ENCODE measurements around the gene IP6K3.

Gene IP6K3

DNA sequence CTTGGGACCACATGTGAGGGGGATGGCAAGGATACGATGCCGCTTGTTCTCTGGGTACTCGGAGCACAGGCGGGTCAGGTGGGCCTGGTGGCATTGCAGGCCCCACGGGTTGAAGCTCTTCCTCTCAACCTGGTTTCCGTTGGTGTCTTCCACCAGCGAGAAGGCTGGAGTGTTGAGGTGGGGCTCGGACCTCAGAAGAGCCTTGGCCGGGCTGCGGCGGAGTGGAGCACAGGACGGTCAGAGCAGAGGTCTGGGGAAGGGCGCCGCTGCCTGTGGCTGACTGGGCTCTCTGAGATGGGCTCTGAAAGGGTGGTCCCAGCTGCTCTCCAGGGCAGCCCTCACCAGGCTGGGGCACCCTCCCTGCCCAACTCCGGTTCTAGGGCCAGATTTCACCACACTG is 20.0 kb downstream of the IP6K3 start:
- peaks cover 67% of the 10 kb centered on the region for H3K4me1 ChIP-seq
- H3K27me3 ChIP-seq = no peaks in the 10 kb centered on the region
- no peak for TF ChIP-seq Cebpa-rat (IDR thresholded peaks at IDR 0.05)
- H3K9ac ChIP-seq = peak overlapping the region; percentile 34; the same call in 1 of the 2 replicates
- H3K27ac ChIP-seq = peak overlapping the region; percentile 65
- no peaks in the 10 kb centered on the region for H3K36me3 ChIP-seq
- no peaks in the 10 kb centered on the region for H4K20me1 ChIP-seq
- no peaks in the 10 kb centered on the region for H3K9me3 ChIP-seq
- H3K4me2 ChIP-seq = peak overlapping the region; percentile 92
- no peak overlapping the region for H3K4me3 ChIP-seq

DNA sequence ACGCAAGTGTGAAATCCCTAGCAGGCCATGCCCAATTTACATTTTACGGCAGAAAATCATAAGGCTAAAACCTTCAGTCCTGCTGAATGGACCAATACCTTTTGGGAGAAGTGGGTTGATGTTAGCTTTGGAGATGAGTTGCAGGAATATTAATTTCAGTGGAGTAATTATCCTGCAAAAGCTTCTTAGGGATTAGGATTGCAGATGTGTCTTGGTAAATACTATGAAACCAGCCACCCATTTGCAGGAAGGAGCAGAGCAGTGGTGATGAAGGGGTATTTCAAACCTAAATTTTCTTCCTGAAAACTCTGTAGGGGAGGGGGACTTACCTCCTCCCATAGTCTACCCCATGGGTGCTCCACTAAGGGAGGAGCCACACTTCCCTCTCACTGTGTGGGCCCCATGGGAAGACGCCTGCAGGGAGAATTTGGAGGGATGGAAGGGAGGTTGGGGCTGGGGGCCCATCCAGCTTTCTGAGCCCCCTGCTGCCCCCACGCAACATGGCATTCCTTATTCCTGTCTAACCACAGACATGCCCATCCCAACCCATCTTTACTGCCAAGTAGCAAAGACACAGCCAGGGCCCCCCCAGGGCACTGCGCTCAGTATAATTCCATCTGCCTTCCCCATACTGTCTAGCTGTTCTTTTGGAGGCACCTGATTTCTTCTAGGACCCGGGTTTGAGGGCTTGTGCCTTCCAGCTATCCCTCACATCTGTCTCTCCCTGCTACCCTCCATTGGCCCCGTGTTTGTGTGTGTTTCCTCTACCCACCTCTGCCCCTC is 20.6 kb downstream of the IP6K3 start:
- H3K9ac ChIP-seq = peak overlapping the region; percentile 34; the same call in 1 of the 2 replicates
- peak overlapping the region; percentile 92 for H3K4me2 ChIP-seq
- no peak overlapping the region for H3K4me3 ChIP-seq
- no peaks in the 10 kb centered on the region for H4K20me1 ChIP-seq
- H3K4me1 ChIP-seq = peaks cover 61% of the 10 kb centered on the region
- H3K36me3 ChIP-seq = no peaks in the 10 kb centered on the region
- TF ChIP-seq Cebpa-rat (IDR thresholded peaks at IDR 0.05) = no peak
- H3K27me3 ChIP-seq = no peaks in the 10 kb centered on the region
- peak overlapping the region; percentile 65; the same call in 1 of the 2 replicates for H3K27ac ChIP-seq
- no peaks in the 10 kb centered on the region for H3K9me3 ChIP-seq

DNA sequence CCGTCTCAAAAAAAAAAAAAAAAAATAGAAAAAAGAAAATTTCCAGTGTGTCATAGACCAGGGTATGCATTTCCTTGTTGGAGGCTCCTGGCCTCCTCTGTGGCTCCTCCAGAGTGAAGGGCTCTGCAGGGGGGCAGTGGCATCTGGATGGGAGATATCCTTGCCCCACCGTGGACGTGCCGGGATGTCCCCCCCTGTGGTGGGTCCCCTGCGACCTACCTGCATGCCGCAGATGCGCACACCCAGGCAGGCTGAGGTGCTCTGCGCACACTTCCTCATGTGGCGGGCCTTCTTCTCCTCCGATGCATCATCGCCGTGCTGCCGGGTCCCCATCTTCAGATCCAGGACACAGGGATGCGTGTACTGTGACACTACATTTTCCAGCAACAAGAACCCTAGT is 21.5 kb downstream of the IP6K3 start:
- no peaks in the 10 kb centered on the region for H3K36me3 ChIP-seq
- peak overlapping the region; percentile 92 for H3K4me2 ChIP-seq
- H3K4me3 ChIP-seq = no peak overlapping the region
- TF ChIP-seq Cebpa-rat (IDR thresholded peaks at IDR 0.05) = no peak
- H3K4me1 ChIP-seq = peaks cover 59% of the 10 kb centered on the region
- no peaks in the 10 kb centered on the region for H3K9me3 ChIP-seq
- no peak overlapping the region for H3K9ac ChIP-seq
- H3K27ac ChIP-seq = no peak overlapping the region
- H3K27me3 ChIP-seq = no peaks in the 10 kb centered on the region
- H4K20me1 ChIP-seq = no peaks in the 10 kb centered on the region

DNA sequence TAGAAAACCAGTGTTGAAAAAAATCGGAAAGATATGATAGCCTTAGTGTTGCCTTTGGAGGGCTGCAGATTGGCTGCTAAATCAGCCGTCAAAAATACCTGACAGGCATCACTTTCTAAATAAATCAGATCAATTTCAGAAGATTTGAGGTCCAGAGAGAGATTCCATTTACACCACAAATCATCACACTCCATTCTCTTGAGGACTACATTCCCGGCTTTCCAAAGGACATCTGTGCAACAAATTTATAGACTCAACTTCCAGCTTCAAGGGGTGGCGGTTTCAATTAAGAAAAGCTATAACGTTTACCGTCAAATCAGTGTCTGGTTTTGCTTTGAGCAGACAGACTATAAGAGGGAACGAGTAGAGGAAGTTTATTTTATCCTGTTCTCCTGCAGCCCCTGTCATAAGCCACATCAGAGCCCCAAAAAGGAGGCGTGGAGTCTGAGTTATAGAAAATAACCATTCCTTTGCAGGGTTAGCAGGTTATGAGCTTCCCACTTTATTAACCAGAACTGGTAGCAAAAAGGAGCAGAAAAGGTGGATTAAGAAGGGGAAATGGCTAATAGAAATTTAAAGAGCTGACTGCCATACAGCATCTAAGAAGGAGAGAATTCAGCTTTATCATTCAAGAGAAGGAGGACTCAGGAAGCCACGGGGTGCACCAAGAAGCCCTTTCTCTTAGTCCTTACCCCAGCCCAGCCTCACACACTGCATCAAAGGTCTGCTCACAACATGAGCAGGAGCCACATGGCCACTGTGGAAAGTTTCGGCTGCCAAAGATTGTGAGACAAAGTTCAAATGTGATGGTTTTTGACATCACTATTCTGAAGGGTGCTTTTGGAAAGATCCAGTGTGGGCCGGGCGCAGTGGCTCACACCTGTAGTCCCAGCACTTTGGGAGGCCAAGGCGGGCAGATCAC is 22.3 kb downstream of the IP6K3 start:
- no peaks in the 10 kb centered on the region for H4K20me1 ChIP-seq
- H3K36me3 ChIP-seq = no peaks in the 10 kb centered on the region
- no peaks in the 10 kb centered on the region for H3K27me3 ChIP-seq
- no peak overlapping the region for H3K4me3 ChIP-seq
- TF ChIP-seq Cebpa-rat (IDR thresholded peaks at IDR 0.05) = no peak
- no peak overlapping the region for H3K27ac ChIP-seq
- H3K9ac ChIP-seq = no peak overlapping the region
- H3K9me3 ChIP-seq = no peaks in the 10 kb centered on the region
- H3K4me1 ChIP-seq = peaks cover 58% of the 10 kb centered on the region
- peak overlapping the region; percentile 70 for H3K4me2 ChIP-seq

DNA sequence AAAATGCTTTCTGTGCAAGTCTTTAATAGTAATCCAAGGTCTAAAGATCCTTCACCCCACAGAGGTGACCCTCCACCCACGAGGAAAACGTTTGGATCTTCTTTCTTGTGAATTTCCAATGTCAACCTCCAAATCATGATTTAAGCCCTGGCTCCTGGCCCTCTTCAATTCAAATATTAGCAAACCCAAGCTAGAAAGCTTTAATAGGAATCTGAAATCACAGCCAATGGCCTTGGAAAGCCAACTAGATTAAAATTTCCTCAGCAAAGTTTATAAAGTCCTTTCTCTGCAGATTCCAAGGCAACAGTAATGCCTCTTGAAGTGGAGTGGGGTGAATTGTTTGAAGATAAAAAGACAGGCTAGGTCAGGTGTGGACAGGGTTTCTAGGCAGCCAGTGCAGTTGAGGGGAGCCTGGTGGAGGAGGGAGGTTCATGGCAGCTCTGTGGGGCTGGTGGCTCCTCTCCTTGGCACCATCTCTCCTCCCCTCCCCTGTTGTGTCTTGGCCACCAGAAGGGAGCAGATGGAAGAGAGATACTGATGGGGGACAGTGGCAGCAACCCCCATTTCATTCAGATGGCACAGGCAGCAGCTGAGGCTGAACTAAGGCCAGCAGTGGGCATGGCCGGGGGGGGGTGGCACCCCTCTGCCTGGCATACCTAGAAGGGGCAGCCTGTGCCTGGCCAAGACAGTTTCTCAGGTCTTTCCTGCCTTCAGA is 23.2 kb downstream of the IP6K3 start:
- no peak for TF ChIP-seq Cebpa-rat (IDR thresholded peaks at IDR 0.05)
- no peaks in the 10 kb centered on the region for H4K20me1 ChIP-seq
- no peaks in the 10 kb centered on the region for H3K36me3 ChIP-seq
- peaks cover 53% of the 10 kb centered on the region for H3K4me1 ChIP-seq
- peak overlapping the region; percentile 70 for H3K4me2 ChIP-seq
- no peaks in the 10 kb centered on the region for H3K9me3 ChIP-seq
- H3K27me3 ChIP-seq = no peaks in the 10 kb centered on the region
- no peak overlapping the region for H3K4me3 ChIP-seq
- H3K27ac ChIP-seq = no peak overlapping the region
- no peak overlapping the region for H3K9ac ChIP-seq

DNA sequence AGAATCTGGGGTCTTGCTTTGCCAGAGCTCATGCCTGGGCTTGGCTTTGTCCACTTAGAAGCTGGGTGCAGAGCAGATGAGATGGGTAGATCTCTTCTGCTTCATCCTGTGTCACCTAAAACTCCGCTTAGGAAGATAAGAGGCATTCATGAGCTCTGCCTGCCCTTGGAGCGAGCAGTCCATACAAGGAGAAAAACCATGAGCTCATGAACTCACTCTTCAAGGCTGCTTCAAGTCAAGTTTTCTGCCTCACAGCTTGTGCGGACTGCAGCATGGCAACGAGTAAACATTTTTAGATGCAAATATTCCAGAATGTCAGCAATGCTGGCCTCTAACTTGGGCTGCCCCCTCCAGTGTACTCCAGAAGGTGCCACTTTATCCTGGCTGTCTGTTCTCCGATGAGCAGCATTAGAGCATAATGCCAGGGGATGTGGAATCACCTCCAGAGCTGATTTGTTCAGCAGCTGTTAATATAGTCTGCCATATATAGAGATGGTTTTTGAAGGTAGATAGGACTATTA is 24.5 kb downstream of the IP6K3 start:
- Histone ChIP-seq H3K4me1 (peaks cover 44% of the 10 kb centered on the region), H3K4me2 (no peak overlapping the region)
- no peak for TF ChIP-seq Cebpa-rat (IDR thresholded peaks at IDR 0.05)

DNA sequence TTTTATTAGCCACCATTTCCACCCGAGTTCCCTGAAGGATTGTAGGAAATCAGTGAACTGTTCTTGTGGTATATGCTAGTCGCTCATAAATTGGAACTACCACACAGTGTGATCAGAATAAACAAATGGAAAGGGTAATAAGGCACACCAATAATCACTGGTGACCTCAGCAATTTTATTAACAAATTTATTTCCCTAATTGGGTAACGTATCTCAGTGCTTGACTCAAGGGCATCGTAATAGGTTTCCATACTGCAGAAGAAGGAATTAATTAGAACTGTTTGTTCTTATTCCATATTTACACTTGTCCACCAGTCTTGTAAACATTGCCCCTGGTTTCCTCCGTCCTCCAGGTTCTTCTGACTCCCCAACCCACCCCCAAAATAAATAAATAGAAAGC is 25.2 kb downstream of the IP6K3 start:
- Histone ChIP-seq H3K36me3 (no peaks in the 10 kb centered on the region), H3K4me1 (peaks cover 37% of the 10 kb centered on the region), H3K9ac (no peak overlapping the region), H3K4me3 (no peak overlapping the region), H4K20me1 (no peaks in the 10 kb centered on the region), H3K4me2 (no peak overlapping the region), H3K27me3 (no peaks in the 10 kb centered on the region), H3K27ac (no peak overlapping the region), H3K9me3 (no peaks in the 10 kb centered on the region)
- no peak for TF ChIP-seq Cebpa-rat (IDR thresholded peaks at IDR 0.05)

More for the DNA sequence above, 24.5 kb downstream of the IP6K3 start:
- Histone ChIP-seq H3K27ac (no peak overlapping the region), H3K9ac (no peak overlapping the region), H3K4me3 (no peak overlapping the region), H3K36me3 (no peaks in the 10 kb centered on the region), H3K27me3 (no peaks in the 10 kb centered on the region), H4K20me1 (no peaks in the 10 kb centered on the region), H3K9me3 (no peaks in the 10 kb centered on the region)

DNA sequence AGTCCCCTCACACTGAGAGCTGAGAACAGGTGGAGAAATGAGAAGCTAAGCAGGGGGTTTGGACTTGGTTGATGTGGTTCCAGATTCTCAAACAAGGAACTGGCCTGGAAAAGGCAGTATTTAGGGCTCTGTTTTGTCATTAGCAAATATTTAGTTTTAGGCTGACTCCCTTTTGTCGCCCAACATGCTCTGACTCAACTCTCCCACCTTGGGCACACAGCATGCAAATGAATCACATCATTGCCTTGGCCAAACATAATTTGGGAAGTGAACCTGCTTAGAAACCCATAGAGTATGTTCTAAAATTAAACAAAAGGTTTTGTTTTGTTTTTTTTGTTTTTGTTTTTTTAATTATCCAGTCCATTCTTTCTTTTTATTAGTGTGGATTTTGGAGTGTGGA is 25.7 kb downstream of the IP6K3 start:
- H3K9me3 ChIP-seq = no peaks in the 10 kb centered on the region
- H3K27me3 ChIP-seq = no peaks in the 10 kb centered on the region
- TF ChIP-seq Cebpa-rat (IDR thresholded peaks at IDR 0.05) = no peak
- no peak overlapping the region for H3K9ac ChIP-seq
- no peak overlapping the region for H3K4me3 ChIP-seq
- peaks cover 32% of the 10 kb centered on the region for H3K4me1 ChIP-seq
- no peaks in the 10 kb centered on the region for H3K36me3 ChIP-seq
- H3K4me2 ChIP-seq = no peak overlapping the region
- H3K27ac ChIP-seq = no peak overlapping the region
- no peaks in the 10 kb centered on the region for H4K20me1 ChIP-seq

DNA sequence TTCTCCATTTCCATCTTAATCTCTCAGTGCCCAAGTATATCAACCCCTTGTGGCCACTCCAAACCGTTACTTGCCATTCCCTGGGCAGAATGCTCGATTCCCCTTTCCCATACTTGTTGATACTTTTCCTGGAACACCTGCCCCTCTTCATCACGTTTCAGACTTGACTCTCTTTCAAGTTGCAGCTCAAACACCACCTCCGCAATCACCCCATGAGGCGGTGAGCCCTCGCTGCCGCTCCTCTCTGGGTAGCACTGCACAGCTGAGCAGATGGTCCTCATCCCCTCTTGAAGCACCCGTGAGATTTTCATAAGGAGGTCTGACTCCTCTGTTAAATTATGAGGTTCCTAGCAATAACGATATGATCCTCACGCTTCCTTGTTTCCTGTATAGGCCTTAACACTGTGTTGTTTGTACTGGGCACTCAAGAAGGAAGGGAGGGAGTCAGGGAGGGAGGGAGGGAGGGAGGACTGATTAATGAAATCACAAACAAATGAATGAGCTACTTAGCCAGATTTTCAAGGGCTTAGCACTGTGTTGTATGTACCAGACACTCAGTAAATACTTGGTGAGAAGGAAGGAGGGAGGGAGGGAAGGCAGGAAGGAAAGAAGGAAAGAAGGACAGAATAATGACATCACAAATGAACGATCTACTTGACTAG is 27.2 kb downstream of the IP6K3 start:
- Histone ChIP-seq H4K20me1 (no peaks in the 10 kb centered on the region), H3K4me1 (peaks cover 27% of the 10 kb centered on the region), H3K36me3 (no peaks in the 10 kb centered on the region), H3K9me3 (no peaks in the 10 kb centered on the region), H3K9ac (no peak overlapping the region), H3K27me3 (no peaks in the 10 kb centered on the region), H3K4me2 (no peak overlapping the region), H3K27ac (no peak overlapping the region), H3K4me3 (no peak overlapping the region)
- TF ChIP-seq Cebpa-rat (IDR thresholded peaks at IDR 0.05) = no peak
